ENCODE measurements around the gene RITA1.

The RITA1 gene

GRCh38 chr12:113230315-113231234, 45.1 kb downstream of the RITA1 start:
- no peak overlapping the region for H3K27ac ChIP-seq (ENCODE audit: low read depth, low read length)
- H3K4me1 ChIP-seq (ENCODE audit: insufficient read depth, low read length) = no peaks in the 10 kb centered on the region
- H3K27me3 ChIP-seq (ENCODE audit: control insufficient read depth in 1 of 2, insufficient read depth in 2 of 2, low read length in 2 of 2) = no peaks in the 10 kb centered on the region
- H3K36me3 ChIP-seq (ENCODE audit: insufficient read depth, low read length) = peaks cover 76% of the 10 kb centered on the region
- H3K4me3 ChIP-seq (ENCODE audit: low read depth in 1 of 2, low read length in 2 of 2) = no peak overlapping the region
- H3K9me3 ChIP-seq (ENCODE audit: low read length) = no peaks in the 10 kb centered on the region
- H3K9ac ChIP-seq (ENCODE audit: low read length) = no peak overlapping the region

DNA sequence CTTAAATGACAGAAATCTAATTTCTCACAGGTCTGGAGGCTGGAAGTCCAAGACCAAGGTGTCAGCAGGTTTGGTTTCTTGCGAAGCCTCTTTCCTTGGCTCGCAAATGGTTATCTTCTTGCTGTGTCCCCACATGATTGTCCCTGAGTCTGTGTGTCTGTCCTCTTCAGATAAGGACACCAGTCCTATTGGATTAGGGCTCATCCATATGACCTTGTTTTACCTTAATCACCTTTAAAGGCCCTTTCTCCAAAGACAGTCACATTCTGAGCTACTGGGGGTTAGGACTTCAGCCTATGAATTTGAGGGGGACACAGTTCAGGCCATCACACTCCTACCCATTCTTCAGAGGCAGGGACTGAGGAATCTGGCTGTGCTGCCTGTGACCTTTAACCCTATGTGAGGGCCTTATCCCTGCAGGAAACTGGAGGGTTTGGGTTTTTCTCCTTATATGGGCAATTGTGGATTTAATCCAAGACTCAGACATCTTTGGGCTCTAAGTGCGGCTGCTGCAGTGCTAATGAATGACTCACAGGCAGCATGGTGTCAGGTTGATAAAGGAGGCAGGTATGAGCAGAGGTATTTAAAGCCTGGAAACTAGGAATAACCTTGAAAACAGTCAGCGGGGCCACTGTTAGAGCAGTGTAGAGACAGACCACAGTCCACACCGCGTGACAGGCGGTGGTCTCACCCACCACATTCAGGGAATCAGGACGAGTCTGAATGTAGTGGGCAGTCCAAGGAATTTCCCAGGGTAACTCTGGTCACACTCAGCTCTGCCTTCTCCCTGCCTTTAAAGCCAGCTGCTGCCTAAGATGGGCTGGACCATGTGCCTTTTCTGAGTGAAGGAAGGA, 45.9 kb downstream of the RITA1 start:
- Histone ChIP-seq H3K4me3 (ENCODE audit: low read depth in 1 of 2, low read length in 2 of 2) (no peak overlapping the region), H3K9me3 (ENCODE audit: low read length) (no peaks in the 10 kb centered on the region), H3K27me3 (ENCODE audit: control insufficient read depth in 1 of 2, insufficient read depth in 2 of 2, low read length in 2 of 2) (no peaks in the 10 kb centered on the region), H3K36me3 (ENCODE audit: insufficient read depth, low read length) (peaks cover 76% of the 10 kb centered on the region), H3K27ac (ENCODE audit: low read depth, low read length) (no peak overlapping the region), H3K4me1 (ENCODE audit: insufficient read depth, low read length) (no peaks in the 10 kb centered on the region), H3K9ac (ENCODE audit: low read length) (no peak overlapping the region)

GRCh38 chr12:113232089-113232839, 46.7 kb downstream of the RITA1 start:
- H3K9ac ChIP-seq (ENCODE audit: low read length) = no peak overlapping the region
- H3K36me3 ChIP-seq (ENCODE audit: insufficient read depth, low read length) = peaks cover 68% of the 10 kb centered on the region
- no peak overlapping the region for H3K27ac ChIP-seq (ENCODE audit: low read depth, low read length)
- H3K4me3 ChIP-seq (ENCODE audit: low read depth in 1 of 2, low read length in 2 of 2) = no peak overlapping the region
- no peaks in the 10 kb centered on the region for H3K27me3 ChIP-seq (ENCODE audit: control insufficient read depth in 1 of 2, insufficient read depth in 2 of 2, low read length in 2 of 2)
- peaks cover 3% of the 10 kb centered on the region for H3K4me1 ChIP-seq (ENCODE audit: insufficient read depth, low read length)
- H3K9me3 ChIP-seq (ENCODE audit: low read length) = no peaks in the 10 kb centered on the region

DNA sequence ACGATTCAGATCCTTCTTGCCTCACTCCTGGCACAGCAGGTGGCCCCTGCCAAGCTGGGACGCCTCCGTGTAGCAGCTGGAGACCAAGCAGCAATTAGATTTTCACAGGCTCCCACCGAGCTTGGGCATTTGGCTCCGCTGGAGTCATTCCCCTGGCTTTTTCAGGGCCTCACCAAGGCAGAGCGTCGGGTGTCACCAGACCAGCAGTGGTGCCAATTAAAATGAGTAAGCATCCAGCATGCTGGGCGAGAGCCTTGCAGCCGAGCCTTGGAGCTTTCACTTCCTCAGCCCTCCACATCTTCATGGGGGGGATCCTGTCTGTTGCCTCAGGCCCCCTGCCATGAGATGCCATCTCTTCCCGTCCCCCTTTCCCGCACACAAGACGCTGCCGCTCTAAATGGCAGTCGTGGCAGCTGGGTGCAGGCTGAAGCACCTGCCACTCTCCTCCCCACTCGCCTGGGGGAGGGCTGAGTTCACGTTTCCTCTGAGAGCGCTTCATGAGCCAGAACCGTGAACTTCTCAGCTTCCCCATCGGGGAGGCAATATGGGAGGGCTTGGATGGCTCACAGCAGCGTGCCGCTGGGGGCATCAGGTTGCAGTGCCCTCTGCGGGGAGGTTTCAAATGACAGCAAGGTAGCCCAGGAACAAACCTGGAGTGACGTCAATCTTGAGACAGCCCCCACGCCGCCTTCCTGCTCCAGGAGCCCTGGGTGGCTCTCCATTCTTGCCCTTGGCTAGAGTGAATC, 47.5 kb downstream of the RITA1 start:
- Histone ChIP-seq H3K9ac (ENCODE audit: low read length) (no peak overlapping the region), H3K27ac (ENCODE audit: low read depth, low read length) (no peak overlapping the region), H3K9me3 (ENCODE audit: low read length) (no peaks in the 10 kb centered on the region), H3K4me3 (ENCODE audit: low read depth in 1 of 2, low read length in 2 of 2) (no peak overlapping the region), H3K36me3 (ENCODE audit: insufficient read depth, low read length) (peaks cover 61% of the 10 kb centered on the region), H3K27me3 (ENCODE audit: control insufficient read depth in 1 of 2, insufficient read depth in 2 of 2, low read length in 2 of 2) (no peaks in the 10 kb centered on the region), H3K4me1 (ENCODE audit: insufficient read depth, low read length) (peaks cover 3% of the 10 kb centered on the region)

DNA sequence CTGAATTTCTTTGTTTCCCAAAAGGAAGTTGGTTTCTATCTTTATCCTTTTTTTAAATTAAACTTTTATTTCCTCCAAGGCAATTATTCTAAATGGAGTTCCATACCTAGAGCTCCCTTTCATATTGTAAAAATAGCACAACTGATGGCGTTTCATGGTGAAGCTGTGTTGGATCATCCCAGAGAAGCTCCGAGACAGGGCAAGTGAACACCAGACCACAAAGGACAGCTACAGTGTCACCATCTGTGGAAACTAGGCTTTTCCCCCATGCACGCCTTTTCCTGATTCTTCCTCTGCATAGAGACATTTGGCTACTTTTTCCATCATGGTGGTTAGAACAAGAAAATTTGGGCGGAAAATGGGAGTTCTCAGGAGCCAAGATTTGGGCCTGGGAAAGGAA, 48.4 kb downstream of the RITA1 start:
- no peak overlapping the region for H3K27ac ChIP-seq (ENCODE audit: low read depth, low read length)
- no peaks in the 10 kb centered on the region for H3K27me3 ChIP-seq (ENCODE audit: control insufficient read depth in 1 of 2, insufficient read depth in 2 of 2, low read length in 2 of 2)
- H3K4me1 ChIP-seq (ENCODE audit: insufficient read depth, low read length) = peaks cover 3% of the 10 kb centered on the region
- H3K4me3 ChIP-seq (ENCODE audit: low read depth in 1 of 2, low read length in 2 of 2) = no peak overlapping the region
- peaks cover 59% of the 10 kb centered on the region for H3K36me3 ChIP-seq (ENCODE audit: insufficient read depth, low read length)
- no peak overlapping the region for H3K9ac ChIP-seq (ENCODE audit: low read length)
- H3K9me3 ChIP-seq (ENCODE audit: low read length) = no peaks in the 10 kb centered on the region

DNA sequence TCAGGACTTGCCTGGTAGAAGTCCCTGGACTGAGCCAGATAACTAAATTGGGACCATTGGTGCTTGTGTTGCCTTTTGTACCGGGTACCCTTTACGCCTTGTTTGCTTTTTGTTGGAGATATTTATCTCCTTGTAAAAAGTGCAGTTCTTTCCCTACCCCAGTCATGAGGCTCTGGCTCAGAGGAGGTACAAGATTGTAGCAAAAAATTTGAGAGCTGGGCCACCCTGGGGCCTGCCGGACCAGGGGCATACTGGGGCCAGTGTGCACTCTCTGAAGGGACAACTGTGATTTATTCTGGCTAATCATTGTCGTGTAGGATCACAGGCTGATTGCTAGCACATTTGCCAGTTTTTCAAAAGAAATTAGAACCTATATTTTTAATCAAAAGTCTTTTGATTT, 49.0 kb downstream of the RITA1 start:
- peaks cover 8% of the 10 kb centered on the region for H3K4me1 ChIP-seq (ENCODE audit: insufficient read depth, low read length)
- H3K4me3 ChIP-seq (ENCODE audit: low read depth in 1 of 2, low read length in 2 of 2) = no peak overlapping the region
- peaks cover 58% of the 10 kb centered on the region for H3K36me3 ChIP-seq (ENCODE audit: insufficient read depth, low read length)
- no peak overlapping the region for H3K27ac ChIP-seq (ENCODE audit: low read depth, low read length)
- H3K9ac ChIP-seq (ENCODE audit: low read length) = no peak overlapping the region
- H3K9me3 ChIP-seq (ENCODE audit: low read length) = no peaks in the 10 kb centered on the region
- no peaks in the 10 kb centered on the region for H3K27me3 ChIP-seq (ENCODE audit: control insufficient read depth in 1 of 2, insufficient read depth in 2 of 2, low read length in 2 of 2)

DNA sequence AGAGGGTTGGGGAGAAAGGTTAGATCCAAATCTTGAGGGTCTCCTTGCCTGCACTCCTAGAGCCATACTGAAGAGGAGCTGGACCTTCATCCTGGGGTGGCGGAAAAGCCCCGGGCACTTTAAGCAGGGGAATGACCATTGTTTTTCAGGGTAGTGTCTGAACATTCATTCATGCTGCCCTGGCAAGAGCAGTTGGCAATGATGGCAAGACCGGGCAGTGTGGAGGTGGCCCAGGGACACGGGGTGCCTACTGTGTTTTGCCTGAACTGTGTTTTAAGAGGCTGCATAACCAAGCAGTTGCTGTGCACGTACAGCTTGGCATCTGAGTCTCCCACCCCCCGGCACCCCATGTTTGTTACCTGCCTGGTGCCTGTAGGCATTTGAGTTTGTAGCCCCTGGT, 50.5 kb downstream of the RITA1 start:
- H3K9me3 ChIP-seq (ENCODE audit: low read length) = no peaks in the 10 kb centered on the region
- H3K27ac ChIP-seq (ENCODE audit: low read depth, low read length) = no peak overlapping the region
- peaks cover 45% of the 10 kb centered on the region for H3K36me3 ChIP-seq (ENCODE audit: insufficient read depth, low read length)
- H3K9ac ChIP-seq (ENCODE audit: low read length) = no peak overlapping the region
- H3K27me3 ChIP-seq (ENCODE audit: control insufficient read depth in 1 of 2, insufficient read depth in 2 of 2, low read length in 2 of 2) = no peaks in the 10 kb centered on the region
- peaks cover 20% of the 10 kb centered on the region for H3K4me1 ChIP-seq (ENCODE audit: insufficient read depth, low read length)
- no peak overlapping the region for H3K4me3 ChIP-seq (ENCODE audit: low read depth in 1 of 2, low read length in 2 of 2)

DNA sequence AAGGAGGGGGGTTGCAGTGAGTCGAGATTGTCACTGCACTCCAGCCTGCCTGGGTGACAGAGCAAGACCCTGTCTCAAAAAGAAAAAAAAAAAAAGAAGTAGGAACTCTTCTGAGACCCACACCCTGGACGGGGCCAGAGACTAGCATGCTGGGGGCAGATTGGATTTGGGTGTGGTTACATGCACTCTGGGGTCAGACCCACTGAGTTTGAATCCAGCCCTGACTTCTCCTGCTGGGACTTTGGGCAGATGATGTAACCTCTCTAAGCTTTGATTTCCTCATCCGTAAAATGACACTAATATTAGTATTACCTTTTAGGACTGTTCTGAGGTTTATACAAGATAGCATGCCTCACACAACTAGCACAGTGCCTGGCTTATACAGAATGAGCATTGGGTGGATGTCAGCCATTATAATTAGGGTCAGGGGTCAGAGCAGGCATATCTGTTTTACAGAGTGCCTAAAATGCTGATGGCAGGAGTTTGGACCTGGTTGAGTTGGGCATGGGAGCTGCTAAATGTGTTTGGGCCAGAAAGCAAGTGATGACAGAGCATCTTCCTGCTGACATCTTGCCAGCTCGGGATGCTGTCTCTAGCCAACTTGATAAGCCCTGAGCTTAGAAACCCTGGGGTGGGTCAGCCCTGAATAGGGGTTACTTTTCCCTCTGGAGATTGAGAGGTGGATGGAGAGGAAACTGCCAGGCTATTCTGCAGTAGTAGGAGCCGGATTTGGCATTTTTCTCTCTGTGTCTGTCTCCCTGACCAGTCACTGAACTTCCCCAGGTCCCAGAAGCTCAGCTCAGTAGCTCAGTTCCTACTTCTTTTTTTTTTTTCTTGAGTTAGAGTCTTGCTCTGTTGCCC, 51.2 kb downstream of the RITA1 start:
- Histone ChIP-seq H3K9me3 (ENCODE audit: low read length) (no peaks in the 10 kb centered on the region), H3K4me3 (ENCODE audit: low read depth in 1 of 2, low read length in 2 of 2) (no peak overlapping the region), H3K27ac (ENCODE audit: low read depth, low read length) (no peak overlapping the region), H3K27me3 (ENCODE audit: control insufficient read depth in 1 of 2, insufficient read depth in 2 of 2, low read length in 2 of 2) (no peaks in the 10 kb centered on the region), H3K36me3 (ENCODE audit: insufficient read depth, low read length) (peaks cover 37% of the 10 kb centered on the region), H3K9ac (ENCODE audit: low read length) (no peak overlapping the region), H3K4me1 (ENCODE audit: insufficient read depth, low read length) (peaks cover 22% of the 10 kb centered on the region)

DNA sequence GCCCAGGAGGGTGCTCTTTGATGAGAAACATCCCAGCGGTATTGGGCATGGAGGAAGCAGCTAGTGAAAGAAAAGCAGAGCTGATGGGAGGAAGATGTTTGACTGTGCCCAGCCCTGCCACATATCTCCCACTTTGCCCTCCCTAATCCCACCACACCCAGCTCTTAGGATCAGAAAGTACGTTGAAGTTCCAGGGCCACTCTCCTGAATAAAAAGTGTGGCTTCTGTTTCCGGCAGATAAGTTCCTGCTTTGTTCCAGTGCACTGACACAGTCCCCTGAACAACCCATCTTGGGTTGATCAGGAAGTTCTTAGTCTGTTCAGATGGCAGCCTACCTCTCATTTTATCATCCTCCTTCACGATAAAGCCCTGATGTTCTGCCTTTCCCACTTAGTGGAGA, 52.2 kb downstream of the RITA1 start:
- H3K36me3 ChIP-seq (ENCODE audit: insufficient read depth, low read length) = peaks cover 31% of the 10 kb centered on the region
- no peaks in the 10 kb centered on the region for H3K9me3 ChIP-seq (ENCODE audit: low read length)
- H3K4me3 ChIP-seq (ENCODE audit: low read depth in 1 of 2, low read length in 2 of 2) = no peak overlapping the region
- H3K27me3 ChIP-seq (ENCODE audit: control insufficient read depth in 1 of 2, insufficient read depth in 2 of 2, low read length in 2 of 2) = no peaks in the 10 kb centered on the region
- no peak overlapping the region for H3K27ac ChIP-seq (ENCODE audit: low read depth, low read length)
- H3K9ac ChIP-seq (ENCODE audit: low read length) = no peak overlapping the region
- H3K4me1 ChIP-seq (ENCODE audit: insufficient read depth, low read length) = peaks cover 22% of the 10 kb centered on the region

- H3K27ac ChIP-seq (ENCODE audit: low read depth, low read length) = no peak overlapping the region
- peaks cover 26% of the 10 kb centered on the region for H3K36me3 ChIP-seq (ENCODE audit: insufficient read depth, low read length)
- H3K9me3 ChIP-seq (ENCODE audit: low read length) = no peaks in the 10 kb centered on the region
- no peak overlapping the region for H3K9ac ChIP-seq (ENCODE audit: low read length)
- H3K4me3 ChIP-seq (ENCODE audit: low read depth in 1 of 2, low read length in 2 of 2) = no peak overlapping the region
- peaks cover 22% of the 10 kb centered on the region for H3K4me1 ChIP-seq (ENCODE audit: insufficient read depth, low read length)
- H3K27me3 ChIP-seq (ENCODE audit: control insufficient read depth in 1 of 2, insufficient read depth in 2 of 2, low read length in 2 of 2) = no peaks in the 10 kb centered on the region
Measured at GRCh38 chr12:113238309-113238708, 52.8 kb downstream of the RITA1 start.

All from muscle layer of colon (tissue), 2 donors.